ENCODE results near the gene GAK.

Gene GAK

DNA sequence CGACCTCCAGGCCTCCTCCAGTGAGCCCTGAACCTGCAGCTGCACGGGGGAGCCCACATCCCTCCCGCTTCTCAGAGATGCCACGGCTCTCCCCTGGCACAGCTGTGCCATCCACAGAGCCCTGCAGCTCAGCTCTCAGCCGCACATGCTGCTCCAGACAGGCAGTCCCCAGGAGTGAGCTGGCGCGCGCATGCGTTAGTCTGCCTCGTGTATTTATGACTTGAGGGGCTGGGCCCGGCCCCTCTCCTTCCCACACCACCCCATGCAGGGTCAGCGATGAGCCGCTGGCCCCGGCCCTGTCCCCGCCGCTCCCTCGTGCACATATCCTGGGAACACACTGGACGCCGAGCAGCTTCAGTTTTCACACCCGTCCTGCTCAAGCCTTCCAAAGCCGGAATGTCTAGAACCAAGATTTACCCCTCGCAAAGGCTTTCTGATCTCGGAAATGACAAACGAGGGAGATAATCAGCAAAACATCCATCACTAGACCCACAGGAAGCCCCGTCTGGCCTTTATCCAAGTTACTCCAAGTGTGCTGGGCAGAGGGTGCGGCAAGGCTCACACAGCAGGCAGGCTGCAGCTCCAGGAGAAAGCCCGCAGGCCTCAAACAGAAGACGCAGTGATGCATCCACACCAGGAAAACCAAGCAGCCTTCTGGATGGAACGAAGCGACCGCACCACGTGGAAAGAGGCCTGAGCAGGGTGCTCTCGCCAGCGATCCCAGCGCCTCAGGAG lies 24.3 kb downstream of the GAK start:
- DNase-seq (ENCODE audit: low spot score) (no peak), FAIRE-seq (no peak)

DNA sequence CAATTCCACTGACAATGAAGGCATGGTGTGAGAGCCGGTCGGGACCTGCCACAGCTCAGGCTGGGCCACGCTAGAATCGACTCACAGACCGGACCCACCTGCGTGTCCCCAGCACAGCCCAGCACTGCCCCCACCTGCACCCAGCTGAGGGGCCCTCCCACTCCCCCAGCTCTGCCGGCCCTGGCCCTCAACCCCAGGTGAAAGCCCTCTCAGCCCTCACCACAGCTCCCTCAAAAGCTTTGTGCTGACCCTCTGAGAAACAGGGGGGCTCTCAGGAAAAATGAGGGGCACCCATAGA lies 25.1 kb downstream of the GAK start:
- FAIRE-seq (no peak), DNase-seq (ENCODE audit: low spot score) (no peak)

DNA sequence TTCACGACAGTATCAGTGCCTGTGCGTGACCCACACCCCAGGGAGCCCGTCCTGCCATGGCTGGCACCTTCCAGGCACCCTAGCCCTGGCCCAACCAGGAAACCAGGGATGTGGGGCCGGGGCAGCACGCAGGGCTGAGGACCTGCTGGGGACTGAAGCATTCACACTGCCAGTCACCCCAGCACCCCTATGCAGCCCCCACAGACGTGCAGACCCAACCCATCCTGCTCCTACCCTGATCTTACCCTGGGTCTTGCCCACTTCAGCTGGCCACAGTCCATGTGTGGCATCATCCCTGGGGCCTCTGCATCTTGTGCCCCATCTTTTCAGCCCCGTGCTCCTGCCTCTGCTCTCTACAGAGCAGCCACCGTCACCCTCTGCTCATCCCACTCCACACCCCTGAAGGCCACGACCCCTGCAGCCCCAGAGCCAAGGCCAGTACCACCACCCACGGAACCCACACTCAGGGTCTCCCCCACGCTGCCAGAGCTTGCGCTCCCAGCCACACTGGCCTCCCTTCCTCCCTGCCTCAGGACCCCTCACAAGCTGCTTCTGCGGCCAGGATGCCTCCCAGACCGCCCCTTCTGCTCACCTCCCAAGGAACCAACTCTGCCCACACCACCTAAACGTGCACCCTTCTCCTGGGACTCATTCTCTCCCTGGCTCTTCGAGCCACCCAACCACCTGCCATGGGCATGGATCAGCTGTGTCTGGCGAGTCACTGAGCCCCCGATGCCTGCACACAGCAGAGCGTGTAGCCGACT lies 25.6 kb downstream of the GAK start:
- DNase-seq (ENCODE audit: low spot score) (no peak), FAIRE-seq (no peak)

- FAIRE-seq (no peak), DNase-seq (ENCODE audit: low spot score) (no peak)
Observed at GRCh38 chr4:905485-906338, 26.4 kb downstream of the GAK start.

DNA sequence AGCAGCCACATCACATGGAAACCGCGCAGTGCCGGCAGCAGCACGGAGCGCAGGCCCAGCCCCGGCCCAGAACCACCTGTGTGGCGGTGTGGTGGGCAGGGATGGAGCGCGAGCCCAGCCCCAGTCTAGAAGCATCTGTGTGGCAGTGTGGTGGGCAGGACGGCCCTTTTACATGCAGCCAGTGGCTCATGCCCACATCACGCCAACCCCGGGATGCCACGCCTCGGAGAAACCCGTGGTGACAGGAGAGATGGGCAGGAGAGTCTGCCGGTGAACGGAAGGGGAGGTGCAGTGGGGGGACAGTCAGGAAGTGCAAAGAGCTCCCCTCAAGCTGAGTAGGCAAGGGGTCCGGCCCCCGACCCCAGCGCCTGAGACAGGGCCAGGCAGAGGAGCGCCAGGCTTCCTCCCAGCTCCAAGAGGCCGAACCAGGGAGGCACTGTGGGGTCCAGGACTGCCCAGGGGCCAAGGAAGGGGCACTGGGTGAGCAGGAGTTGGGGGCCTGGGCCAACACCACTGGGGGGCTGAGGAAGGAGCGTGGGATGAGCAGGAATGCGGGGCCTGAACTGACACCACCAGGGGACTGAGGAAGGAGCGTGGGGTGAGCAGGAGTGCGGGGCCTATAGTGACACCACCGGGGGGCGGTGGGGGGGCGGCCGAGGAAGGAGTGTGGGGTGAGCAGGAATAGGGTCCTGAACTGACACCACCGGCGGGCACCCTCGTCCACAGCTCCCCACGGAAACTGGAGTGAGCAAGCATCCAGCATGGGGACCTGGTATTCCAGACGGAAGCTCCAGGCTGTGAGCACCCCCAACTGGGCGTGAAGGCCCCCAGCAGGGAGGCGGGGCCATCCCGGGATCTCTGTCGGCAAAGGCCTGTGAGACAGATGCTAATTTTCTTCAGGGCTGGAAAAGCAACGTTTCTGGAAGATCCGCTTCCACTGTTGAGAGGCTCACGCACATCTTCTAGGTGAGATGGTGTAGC lies 28.8 kb downstream of the GAK start:
- FAIRE-seq: no peak
- no peak for DNase-seq (ENCODE audit: low spot score)

DNA sequence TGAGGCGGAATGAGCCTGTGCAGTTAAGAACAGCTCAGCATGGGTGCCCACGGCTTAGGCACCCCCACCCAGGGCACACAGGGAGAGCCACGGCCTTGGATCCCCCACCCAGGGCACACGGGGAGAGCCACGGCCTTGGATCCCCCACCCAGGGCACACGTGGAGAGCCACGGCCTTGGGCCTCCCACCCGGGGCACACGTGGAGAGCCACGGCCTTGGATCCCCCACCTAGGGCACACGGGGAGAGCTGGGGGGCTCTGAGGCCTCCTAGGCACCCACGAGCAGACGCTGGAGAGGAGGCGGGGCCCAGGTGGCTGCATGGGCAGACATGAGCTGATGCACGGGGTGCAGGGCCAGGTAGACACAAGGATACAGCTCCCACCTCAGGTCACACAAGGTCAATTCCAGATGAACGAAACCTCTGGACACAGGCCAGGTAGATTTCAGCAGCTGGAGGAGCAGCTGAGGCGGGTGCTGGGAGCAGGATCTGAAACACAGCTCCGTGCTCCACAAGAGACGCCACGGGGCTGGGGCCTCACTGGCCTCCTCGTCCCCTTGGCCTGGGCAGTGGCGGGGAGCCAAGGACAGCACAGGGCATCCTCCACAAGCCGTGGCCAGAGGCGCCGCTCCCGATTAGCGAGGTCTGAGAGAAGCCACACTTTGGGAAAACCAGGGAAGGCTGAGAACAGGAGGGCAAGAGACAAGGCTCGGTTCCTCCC lies 30.8 kb downstream of the GAK start:
- FAIRE-seq (no peak), DNase-seq (ENCODE audit: low spot score) (no peak)

DNA sequence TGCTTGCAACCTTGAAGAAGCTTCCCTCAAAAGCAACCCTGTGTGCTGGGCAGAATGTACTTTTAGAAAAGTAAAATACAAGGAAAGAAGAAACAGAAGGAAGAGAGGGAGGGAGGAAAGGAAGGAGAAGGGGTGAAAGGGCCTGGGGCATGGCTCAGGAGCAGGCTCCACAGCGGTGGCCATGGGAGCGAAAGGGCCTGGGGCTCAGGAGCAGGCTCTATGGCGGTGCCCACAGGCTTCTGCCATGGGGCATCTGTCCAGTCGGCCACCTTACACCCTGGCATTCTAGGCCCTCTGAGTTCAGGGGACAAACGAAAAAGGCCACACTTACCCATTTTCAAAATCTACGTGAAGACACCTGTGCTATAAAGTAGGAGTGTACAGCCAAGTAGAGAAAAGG lies 31.4 kb downstream of the GAK start:
- FAIRE-seq: no peak

GRCh38 chr4:900073-900472 lies 32.0 kb downstream of the GAK start:
- DNase-seq (ENCODE audit: low spot score): no peak
- FAIRE-seq: no peak

More for the DNA sequence above, 31.4 kb downstream of the GAK start:
- no peak for DNase-seq (ENCODE audit: low spot score)

DNA sequence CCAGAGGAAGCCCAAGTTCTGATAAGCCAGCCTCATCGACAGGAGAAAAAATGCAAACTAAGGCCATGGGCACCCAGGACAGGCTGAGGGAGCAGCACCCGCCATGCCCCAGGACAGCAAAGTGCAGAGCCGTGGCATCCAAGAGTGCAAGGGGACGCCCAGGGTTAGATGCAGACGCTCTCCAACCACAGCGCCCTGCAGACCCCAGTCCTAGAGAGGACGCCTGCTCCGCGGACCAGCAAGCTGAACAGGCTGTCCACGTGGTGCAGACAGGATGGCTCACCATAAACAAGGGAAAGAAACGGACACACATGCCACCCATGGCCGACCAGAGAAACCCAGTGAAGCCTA lies 32.6 kb downstream of the GAK start:
- no peak for DNase-seq (ENCODE audit: low spot score)
- no peak for FAIRE-seq

DNA sequence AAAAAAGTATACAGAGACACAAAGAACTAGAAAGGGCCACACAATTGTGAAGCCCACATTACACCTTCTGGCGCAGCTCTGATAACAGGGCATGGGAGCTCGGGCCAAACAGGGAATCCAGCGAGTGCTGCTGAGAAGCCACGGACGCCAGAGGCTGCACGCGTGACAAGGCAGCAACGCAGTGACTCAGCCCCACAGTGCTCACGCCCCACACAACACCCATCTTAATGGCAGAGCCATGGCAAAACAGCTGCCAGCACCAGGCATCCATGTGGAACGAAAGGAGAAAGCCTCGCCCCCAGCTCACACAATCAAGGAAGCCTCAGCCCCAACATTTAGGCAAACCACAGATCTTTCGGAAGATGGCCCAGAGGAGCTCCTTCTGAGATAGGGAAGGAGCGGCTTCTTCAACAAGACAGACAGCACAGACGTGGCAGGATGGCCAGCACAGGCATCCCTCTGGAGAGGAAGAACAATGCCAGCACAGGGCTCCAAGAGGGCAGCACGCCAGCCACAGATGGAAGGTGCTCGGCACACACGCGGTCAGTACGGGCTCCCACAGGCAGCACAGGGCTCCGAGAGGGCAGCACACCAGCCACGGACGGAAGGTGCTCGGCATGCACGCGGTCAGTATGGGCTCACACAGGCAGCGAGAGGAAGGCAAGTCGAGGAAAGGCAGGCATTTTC lies 33.1 kb downstream of the GAK start:
- FAIRE-seq (no peak), DNase-seq (ENCODE audit: low spot score) (no peak)

DNA sequence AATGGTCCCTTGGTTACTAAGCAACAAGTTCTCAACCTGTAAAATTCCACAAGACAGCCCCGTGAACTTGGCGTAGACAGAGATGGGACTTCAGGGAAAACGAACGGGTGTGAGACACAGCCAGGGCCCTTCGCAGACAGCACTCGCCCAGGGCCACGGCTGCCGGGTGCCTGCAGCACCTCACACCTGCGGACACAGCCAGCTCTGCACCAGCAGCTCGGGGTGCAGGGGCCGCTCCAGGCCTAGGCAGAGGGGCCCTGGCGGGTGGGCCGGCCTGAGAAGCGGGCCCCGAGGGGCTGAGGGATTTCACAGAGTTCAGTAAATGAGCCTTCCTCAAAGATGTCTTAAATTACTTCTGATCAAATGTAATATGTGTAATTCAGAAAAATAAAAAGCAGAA lies 34.0 kb downstream of the GAK start:
- FAIRE-seq (no peak), DNase-seq (ENCODE audit: low spot score) (no peak)

GRCh38 chr4:896630-897029 lies 35.5 kb downstream of the GAK start:
- FAIRE-seq (no peak), DNase-seq (ENCODE audit: low spot score) (no peak)

DNA sequence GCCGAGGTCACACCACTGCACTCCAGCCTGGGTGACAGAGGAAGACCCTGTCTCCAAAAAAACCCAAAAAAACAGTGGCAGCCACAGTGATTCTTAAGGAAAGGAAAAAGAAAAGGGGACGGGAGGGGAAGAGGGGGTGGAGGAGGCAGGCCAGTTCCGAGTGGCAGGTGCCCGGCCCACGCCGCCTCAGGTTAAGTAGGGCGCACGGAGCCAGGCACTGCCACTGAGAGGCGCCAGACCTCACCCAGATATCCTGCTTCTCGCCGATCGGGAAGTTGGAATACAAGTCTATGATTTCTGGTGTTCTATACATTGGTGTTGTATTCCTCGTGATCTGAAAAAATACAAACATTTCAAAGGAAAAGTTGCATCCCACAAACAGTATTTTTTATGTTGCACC lies 35.9 kb downstream of the GAK start:
- no peak for DNase-seq (ENCODE audit: low spot score)

GRCh38 chr4:895596-895995 lies 36.5 kb downstream of the GAK start:
- FAIRE-seq: no peak
- DNase-seq (ENCODE audit: low spot score): no peak

More for the DNA sequence above, 35.9 kb downstream of the GAK start:
- no peak for FAIRE-seq

DNA sequence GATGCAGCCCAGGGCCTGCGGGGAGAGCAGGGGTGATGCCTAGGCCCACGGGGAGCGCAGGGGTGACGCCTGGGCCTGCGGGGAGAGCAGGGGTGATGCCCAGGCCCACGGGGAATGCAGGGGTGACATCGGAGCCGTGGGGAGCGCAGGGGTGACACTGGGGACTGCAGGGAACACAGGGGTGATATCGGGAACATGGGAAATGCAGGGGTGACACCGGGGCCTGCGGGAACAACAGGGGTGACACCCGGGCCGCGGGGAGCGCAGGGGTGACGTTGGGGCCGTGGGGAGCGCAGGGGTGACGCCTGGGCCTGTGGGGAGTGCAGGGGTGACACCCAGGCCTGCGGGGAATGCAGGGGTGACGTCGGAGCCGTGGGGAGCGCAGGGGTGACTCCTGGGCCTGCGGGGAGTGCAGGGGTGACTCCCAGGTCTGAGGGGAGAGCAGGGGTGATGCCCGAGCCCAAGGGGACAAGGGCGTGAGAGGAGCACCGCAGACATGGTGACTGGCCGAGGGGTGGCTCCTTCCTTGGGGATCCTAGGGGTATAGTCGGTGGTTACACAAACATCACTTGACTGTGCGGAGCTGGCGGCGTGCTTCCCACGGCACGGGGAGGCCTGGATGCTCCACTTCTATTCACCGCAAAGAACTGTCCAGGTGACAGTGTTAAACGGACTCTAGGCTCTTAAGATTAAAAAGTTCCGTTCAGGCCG lies 38.0 kb downstream of the GAK start:
- FAIRE-seq (no peak), DNase-seq (ENCODE audit: low spot score) (no peak)

DNA sequence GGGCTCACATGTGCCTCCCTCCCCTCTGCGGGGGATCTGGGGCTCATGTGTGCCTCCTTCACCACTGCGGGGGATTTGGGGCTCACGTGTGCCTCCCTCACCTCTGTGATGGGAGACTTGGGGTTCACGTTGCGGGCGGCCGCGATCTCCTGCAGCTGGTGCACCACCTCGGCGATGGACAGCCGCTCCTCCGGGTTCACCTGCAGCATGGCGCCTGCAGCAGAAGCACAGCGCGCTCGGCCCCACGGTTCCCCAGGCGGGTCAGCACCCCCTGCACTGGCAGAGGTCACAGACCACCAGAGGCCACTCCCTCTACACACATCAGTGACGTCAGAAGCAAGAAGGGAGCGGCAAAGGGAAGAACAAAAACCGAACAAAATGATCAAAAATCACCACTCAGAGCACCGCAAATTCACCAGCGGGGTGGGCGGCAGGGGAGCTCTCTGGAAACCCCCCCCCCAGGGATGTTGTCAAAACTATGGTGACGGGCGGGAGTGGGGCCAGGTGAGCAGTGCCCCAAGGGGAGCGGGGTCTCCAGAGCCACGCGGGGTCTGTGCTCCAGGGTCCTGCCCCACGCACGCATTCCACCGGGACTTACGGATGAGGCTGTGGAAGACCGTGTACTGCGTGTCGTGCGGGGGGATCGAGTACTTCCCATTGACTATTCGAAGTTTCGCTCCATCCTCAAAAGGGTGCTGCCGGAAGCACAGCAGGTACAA lies 38.7 kb downstream of the GAK start:
- FAIRE-seq: no peak
- no peak for DNase-seq (ENCODE audit: low spot score)

- no peak for DNase-seq (ENCODE audit: low spot score)
- FAIRE-seq: no peak
Observed at GRCh38 chr4:892780-893179, 39.3 kb downstream of the GAK start.

DNA sequence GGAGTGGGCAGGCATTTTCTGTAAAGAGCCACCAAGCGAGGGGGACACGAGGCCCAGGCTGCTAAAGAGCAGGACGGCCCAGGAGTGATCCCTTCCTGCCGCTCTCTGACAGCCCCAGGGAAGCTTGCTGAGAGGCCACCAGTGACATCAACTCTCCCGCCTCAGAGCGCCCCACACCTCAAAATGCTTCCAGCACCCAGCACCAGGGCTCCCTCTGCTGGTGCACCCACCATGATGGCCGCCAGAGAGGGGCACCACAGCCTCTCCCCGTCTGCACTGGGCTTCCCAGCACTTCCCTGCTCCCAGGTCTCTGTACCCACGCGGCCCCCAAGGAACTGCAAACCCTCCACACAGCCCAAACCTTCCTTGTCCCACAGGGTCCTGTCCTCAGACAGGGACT lies 40.4 kb downstream of the GAK start:
- no peak for DNase-seq (ENCODE audit: low spot score)
- FAIRE-seq: no peak
